HepG2 (cell line): ENCODE results near the gene TPRG1L. TPM values are rescaled to one million over a fixed set of nuclear protein-coding genes. Genes with fewer than 3 reads are reported as not detected.

Source experiments
- ATAC-seq: fragments of 200-7000 bp; cut with Tn5 transposase; 3 replicates; pipeline ENCODE4 v1.9.1; 2020; ENCODE audit warnings: mild to moderate bottlenecking, moderate library complexity
- BruUV-seq: library from RNA; stranded (reverse); fragments of 400-500 nt; replicated peaks from 2 replicates; lab custom pipeline; 2021; lab: Mats Ljungman, UMichigan
- CTCF ChIA-PET: fragments of 300-600 bp; formaldehyde crosslinking; extraction: SDS; loops from one replicate; lab custom pipeline; 2021; ENCODE audit warnings: low total read pairs, inconsistent platforms, low intra/inter-chr PET ratio; lab: Yijun Ruan, JAX
- POLR2A ChIA-PET: fragments of 350-600 bp; sonication (Branson Sonifier 250); formaldehyde crosslinking; loops from one replicate; lab custom pipeline; 2020; ENCODE audit warnings: antibody characterized with exemption, inconsistent platforms; lab: Yijun Ruan, JAX
- DNase-seq: peaks from one replicate; pipeline ENCODE4 v3.0.0-alpha.2; 2015; ENCODE audit warnings: low spot score
- FAIRE-seq: peaks from 3 replicates; lab custom pipeline; 2011; peaks lifted over from hg19 to GRCh38; lab: Jason Lieb, UNC
- H2AFZ ChIP-seq: one replicate; pipeline ENCODE4 v1.6.1; 2011; ENCODE audit warnings: low read length, inconsistent platforms
- H3K27ac ChIP-seq: fragments of 300-600 bp; 3 replicates; pipeline ENCODE4 v1.8.0; 2011; ENCODE audit warnings: mixed run types, mild to moderate bottlenecking, mixed read lengths, low read length, inconsistent platforms; ENCODE audit not compliant: insufficient read depth; ENCODE audit errors: extremely low read length
- H3K27me3 ChIP-seq, 2 experiments: fragments of 200-600 bp in 1 of 2; 2 replicates in 1 of 2; 3 replicates in 1 of 2; pipeline versions ENCODE4 v1.6.0 to v1.8.0; 2011; ENCODE audit warnings: low read length in 2 of 2, mild to moderate bottlenecking in 2 of 2, moderate library complexity in 2 of 2, inconsistent platforms in 1 of 2; ENCODE audit not compliant: insufficient read depth in 2 of 2, control insufficient read depth in 1 of 2
- H3K36me3 ChIP-seq, 2 experiments: fragments of 200-600 bp in 1 of 2; replicated peaks in 1 of 2; 2 replicates in 1 of 2; 3 replicates in 1 of 2; pipeline versions ENCODE4 v1.5.1 to v1.8.0; 2011; ENCODE audit warnings: low read length in 2 of 2, inconsistent platforms in 1 of 2; ENCODE audit not compliant: insufficient read depth in 2 of 2, control insufficient read depth in 1 of 2
- H3K4me1 ChIP-seq: 2 replicates; pipeline ENCODE4 v1.5.1; 2012; ENCODE audit warnings: low read length, inconsistent platforms; ENCODE audit not compliant: insufficient read depth
- H3K4me2 ChIP-seq: 2 replicates; pipeline ENCODE4 v1.6.0; 2011; ENCODE audit warnings: low read depth, low read length, inconsistent platforms
- H3K4me3 ChIP-seq, 3 experiments: fragments of 200-600 bp in 1 of 3; sonication (generic), shearing (Covaris generic) in 1 of 3; replicated peaks in 1 of 3; 2 replicates each; pipeline ENCODE4 v1.5.1; 2011 to 2016; ENCODE audit warnings: low read length in 3 of 3, inconsistent platforms in 2 of 3, low read depth in 2 of 3, mild to moderate bottlenecking in 2 of 3, control low read depth in 1 of 3, mixed read lengths in 1 of 3; ENCODE audit not compliant: insufficient read depth in 1 of 3
- H3K79me2 ChIP-seq: one replicate; pipeline ENCODE4 v1.6.1; 2011; ENCODE audit warnings: low read length, inconsistent platforms; ENCODE audit not compliant: insufficient read depth
- H3K9ac ChIP-seq: 2 replicates; pipeline ENCODE4 v1.6.0; 2011; ENCODE audit warnings: mild to moderate bottlenecking, low read depth, low read length, inconsistent platforms; ENCODE audit not compliant: insufficient read depth
- H3K9me3 ChIP-seq: 2 replicates; pipeline ENCODE4 v1.5.1; 2012; ENCODE audit warnings: mild to moderate bottlenecking, low read length
- H4K20me1 ChIP-seq: 2 replicates; pipeline ENCODE4 v1.6.0; 2011; ENCODE audit warnings: inconsistent platforms, mild to moderate bottlenecking, low read length, moderate library complexity; ENCODE audit not compliant: insufficient read depth
- CC2D1A ChIP-seq: sonication (generic); formaldehyde crosslinking; IDR thresholded peaks from 2 replicates; pipeline ENCODE4 v1.8.1; 2023; ENCODE audit warnings: mild to moderate bottlenecking, missing genetic modification reagents
- ELF1 ChIP-seq: sonication (generic); formaldehyde crosslinking; IDR thresholded peaks from 2 replicates; pipeline ENCODE4 v1.4.0; 2020; ENCODE audit warnings: missing genetic modification reagents
- HNRNPH1 ChIP-seq: fragments of 200-400 bp; formaldehyde crosslinking; optimal IDR thresholded peaks from 2 replicates; pipeline ENCODE3; 2017; ENCODE audit warnings: mild to moderate bottlenecking, low read depth, low read length
- JDP2 ChIP-seq: sonication (generic); formaldehyde crosslinking; IDR thresholded peaks from 2 replicates; pipeline ENCODE4 v1.8.1; 2022; ENCODE audit warnings: missing genetic modification reagents, borderline replicate concordance
- PHF5A ChIP-seq: IDR thresholded peaks from one replicate; pipeline ENCODE4 v1.6.1; 2018; ENCODE audit warnings: low read depth, missing genetic modification reagents; ENCODE audit not compliant: unreplicated experiment
- RARG ChIP-seq: sonication (generic); formaldehyde crosslinking; IDR thresholded peaks from 2 replicates; pipeline ENCODE4 v1.4.0; 2020; ENCODE audit warnings: low read depth, mild to moderate bottlenecking, missing genetic modification reagents
- TARDBP ChIP-seq: sonication (generic); formaldehyde crosslinking; IDR thresholded peaks from 2 replicates; pipeline ENCODE4 v1.8.0; 2022; ENCODE audit warnings: mild to moderate bottlenecking, missing genetic modification reagents
- ZBTB7A ChIP-seq: sonication (generic); formaldehyde crosslinking; IDR thresholded peaks from 2 replicates; pipeline ENCODE4 v1.8.0; 2022; ENCODE audit warnings: mild to moderate bottlenecking, missing genetic modification reagents
- ZFYVE20 ChIP-seq: sonication (generic); formaldehyde crosslinking; IDR thresholded peaks from 2 replicates; pipeline ENCODE4 v1.8.0; 2023; ENCODE audit warnings: low read depth, mild to moderate bottlenecking, moderate library complexity, missing genetic modification reagents, borderline replicate concordance
- ZNF296 ChIP-seq: sonication (generic); formaldehyde crosslinking; conservative IDR thresholded peaks from 2 replicates; pipeline ENCODE4 v1.5.0; 2020; ENCODE audit warnings: mild to moderate bottlenecking, missing genetic modification reagents
- ZNF331 ChIP-seq: sonication (generic); formaldehyde crosslinking; IDR thresholded peaks from 2 replicates; pipeline ENCODE4 v1.4.0; 2020; ENCODE audit warnings: missing genetic modification reagents
- ZNF468 ChIP-seq: sonication (generic); formaldehyde crosslinking; IDR thresholded peaks from 2 replicates; pipeline ENCODE4 v1.8.0; 2022; ENCODE audit warnings: mild to moderate bottlenecking, moderate library complexity, missing genetic modification reagents
- ZNF557 ChIP-seq: sonication (generic); formaldehyde crosslinking; IDR thresholded peaks from 2 replicates; pipeline ENCODE4 v1.4.0; 2020; ENCODE audit warnings: missing genetic modification reagents
- whole genome bisulfite sequencing: methylation state at CpG from one replicate; pipeline ENCODE4 v1.1.6; 2017; ENCODE audit warnings: low lambda C conversion rate; 5-methylcytosine and 5-hydroxymethylcytosine counted together
- in situ Hi-C: cut with HindIII; loops from 2 replicates; pipeline ENCODE4 v1.10.0; 2017; ENCODE audit warnings: low pct_unique_long_range_greater_than_20kb; ENCODE audit not compliant: extremely low pct_ligation_motif_present
- intact Hi-C: fragments of 100-400 bp; cut with micrococcal nuclease; formaldehyde crosslinking; loops from one replicate; pipeline ENCODE4 v1.10.0; 2022; ENCODE audit not compliant: unreplicated experiment
- polyA plus RNA-seq, 8 experiments: library from polyadenylated mRNA; depleted of rRNA in 3 of 8; stranded (reverse) in 7 of 8; unstranded in 1 of 8; fragments of >200 nt; fragmentation: Illumina TruSeq in 4 of 8; extraction: Trizol in 4 of 8; gene quantifications; 2 replicates each; pipeline versions ENCODE4 v1.2.1 to v1.2.3, GENCODE V29; 2011 to 2016; ENCODE audit warnings: low read depth in 4 of 8, missing spikeins in 1 of 8, mixed read lengths in 1 of 8; ENCODE audit not compliant: insufficient read depth in 1 of 8
- total RNA-seq, 5 experiments: library from RNA; depleted of rRNA; stranded (reverse); fragments of >200 nt; fragmentation: Illumina TruSeq; extraction: Trizol; gene quantifications; 2 replicates each; pipeline ENCODE4 v1.2.3, GENCODE V29; 2016; ENCODE audit warnings: low read depth in 1 of 5
- TF ChIP-seq, protein P1 (sequence below): sonication (generic); formaldehyde crosslinking; IDR thresholded peaks from 2 replicates; pipeline ENCODE4 v1.4.0; 2020; ENCODE audit warnings: low read depth, mild to moderate bottlenecking, missing genetic modification reagents
- TF ChIP-seq, protein P2 (sequence below): sonication (generic); formaldehyde crosslinking; IDR thresholded peaks from 2 replicates; pipeline ENCODE4 v1.8.0; 2022; ENCODE audit warnings: mild to moderate bottlenecking, missing genetic modification reagents, borderline replicate concordance

Gene TPRG1L
- total and polyA plus RNA-seq, 2 of the 13 experiments (the other 11 are each of a cell fraction or from before 2014, with no cell fraction given): 21.3 to 37.4 TPM

DNA sequence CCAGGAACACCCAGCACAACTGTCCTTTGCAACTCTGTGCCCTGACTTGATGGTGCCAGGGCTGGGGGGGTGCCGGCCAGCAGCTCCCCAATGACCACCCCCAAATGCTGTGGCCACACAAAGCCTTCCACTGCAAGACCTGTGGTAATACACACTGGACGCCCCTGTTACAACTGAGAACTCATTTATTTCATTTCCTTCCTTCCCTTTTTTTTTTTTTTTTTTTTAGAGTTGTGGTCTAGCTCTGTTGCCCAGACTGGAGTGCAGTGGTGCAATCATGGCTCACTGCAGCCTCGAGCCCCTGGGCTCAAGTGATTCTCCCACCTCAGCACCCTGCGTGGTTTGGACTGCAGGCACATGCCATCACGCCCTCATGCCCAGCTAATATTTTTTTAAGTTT lies 52.7 kb downstream of the TPRG1L start:
- FAIRE-seq (no peak), ATAC-seq (no peak), DNase-seq (no peak)
- Histone ChIP-seq H3K9ac (no peak overlapping the region), H4K20me1 (no peaks in the 10 kb centered on the region), H3K4me2 (no peak overlapping the region), H3K4me3 (no peak overlapping the region), H3K27ac (no peak overlapping the region), H3K36me3 (no peaks in the 10 kb centered on the region), H3K79me2 (no peaks in the 10 kb centered on the region), H3K27me3 (no peaks in the 10 kb centered on the region; a peak in 1 of 5 replicates), H3K4me1 (no peaks in the 10 kb centered on the region), H2AFZ (no peak overlapping the region), H3K9me3 (no peaks in the 10 kb centered on the region)
- TF ChIP-seq RARG (no peak), ZFYVE20 (CRISPR knock-in tag) (no peak), ZBTB7A (CRISPR knock-in tag) (no peak), ZNF468 (no peak), ZNF557 (CRISPR knock-in tag) (no peak), CC2D1A (CRISPR knock-in tag) (no peak), JDP2 (no peak), ZNF331 (CRISPR knock-in tag) (no peak), TARDBP (CRISPR knock-in tag) (no peak), HNRNPH1 (no peak), PHF5A (CRISPR knock-in tag) (no peak), ELF1 (no peak), ZNF296 (CRISPR knock-in tag) (no peak)
- TF ChIP-seq, protein P1, sequence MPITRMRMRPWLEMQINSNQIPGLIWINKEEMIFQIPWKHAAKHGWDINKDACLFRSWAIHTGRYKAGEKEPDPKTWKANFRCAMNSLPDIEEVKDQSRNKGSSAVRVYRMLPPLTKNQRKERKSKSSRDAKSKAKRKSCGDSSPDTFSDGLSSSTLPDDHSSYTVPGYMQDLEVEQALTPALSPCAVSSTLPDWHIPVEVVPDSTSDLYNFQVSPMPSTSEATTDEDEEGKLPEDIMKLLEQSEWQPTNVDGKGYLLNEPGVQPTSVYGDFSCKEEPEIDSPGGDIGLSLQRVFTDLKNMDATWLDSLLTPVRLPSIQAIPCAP (CRISPR knock-in tag): no peak
- TF ChIP-seq, protein P2, sequence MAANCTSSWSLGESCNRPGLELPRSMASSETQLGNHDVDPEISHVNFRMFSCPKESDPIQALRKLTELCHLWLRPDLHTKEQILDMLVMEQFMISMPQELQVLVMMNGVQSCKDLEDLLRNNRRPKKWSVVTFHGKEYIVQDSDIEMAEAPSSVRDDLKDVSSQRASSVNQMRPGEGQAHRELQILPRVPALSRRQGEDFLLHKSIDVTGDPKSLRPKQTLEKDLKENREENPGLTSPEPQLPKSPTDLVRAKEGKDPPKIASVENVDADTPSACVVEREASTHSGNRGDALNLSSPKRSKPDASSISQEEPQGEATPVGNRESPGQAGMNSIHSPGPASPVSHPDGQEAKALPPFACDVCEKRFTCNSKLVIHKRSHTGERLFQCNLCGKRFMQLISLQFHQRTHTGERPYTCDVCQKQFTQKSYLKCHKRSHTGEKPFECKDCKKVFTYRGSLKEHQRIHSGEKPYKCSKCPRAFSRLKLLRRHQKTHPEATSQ (CRISPR knock-in tag): no peak
- intact Hi-C loops (no loop called here), in situ Hi-C loops (no loop called here)
- CTCF ChIA-PET: no interaction called here
- no TSS peak for BruUV-seq
- POLR2A ChIA-PET: no interaction called here
- 66% methylated on average over 5 of the region's 5 CpGs for WGBS
